Suppressor macrophage (primary cell): ENCODE results near the gene ANK2.

Source experiments
- DNase-seq, 4 experiments: peaks; one replicate each; pipeline ENCODE4 v3.0.0-alpha.2; 2020 to 2022

The ANK2 gene

DNA sequence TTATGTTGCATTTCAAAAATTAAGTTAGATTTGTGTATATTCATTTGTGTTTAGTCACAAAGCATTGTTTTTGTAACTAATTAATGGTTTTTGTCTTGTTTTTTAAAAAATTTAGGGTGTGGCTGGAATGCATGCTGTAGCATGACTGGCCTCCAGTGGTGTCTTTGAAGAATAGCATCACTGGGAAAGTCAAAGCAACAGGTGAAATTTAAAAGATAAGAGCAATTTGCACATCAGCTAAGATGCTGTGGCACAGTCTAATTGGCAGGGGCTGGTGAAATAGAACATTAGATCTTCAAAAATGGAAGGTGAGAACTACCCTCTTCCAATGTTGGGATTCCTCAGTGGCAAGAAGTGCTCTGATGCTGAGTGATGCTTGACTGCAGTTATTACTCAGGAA lies 45.3 kb downstream of the ANK2 start:
- no peak for DNase-seq

DNA sequence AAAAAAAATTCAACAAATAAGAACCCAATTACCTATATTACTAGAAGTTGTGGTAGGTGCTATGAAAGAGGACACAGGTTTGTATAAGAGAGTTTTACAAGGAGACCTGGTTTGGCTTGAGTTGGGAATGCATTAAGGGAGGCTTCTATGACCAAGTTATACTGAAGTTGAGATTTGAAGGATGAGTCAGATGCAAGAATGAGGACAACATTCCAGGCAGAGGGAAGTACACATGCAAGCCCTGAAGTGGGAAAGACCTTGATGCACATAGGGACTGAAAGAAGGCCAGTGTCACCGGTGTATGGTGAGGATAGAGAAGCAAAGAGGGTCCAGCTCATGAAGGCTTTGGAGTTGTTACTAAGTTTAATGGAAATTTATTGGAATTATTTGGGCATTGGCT lies 52.2 kb downstream of the ANK2 start:
- no peak for DNase-seq

DNA sequence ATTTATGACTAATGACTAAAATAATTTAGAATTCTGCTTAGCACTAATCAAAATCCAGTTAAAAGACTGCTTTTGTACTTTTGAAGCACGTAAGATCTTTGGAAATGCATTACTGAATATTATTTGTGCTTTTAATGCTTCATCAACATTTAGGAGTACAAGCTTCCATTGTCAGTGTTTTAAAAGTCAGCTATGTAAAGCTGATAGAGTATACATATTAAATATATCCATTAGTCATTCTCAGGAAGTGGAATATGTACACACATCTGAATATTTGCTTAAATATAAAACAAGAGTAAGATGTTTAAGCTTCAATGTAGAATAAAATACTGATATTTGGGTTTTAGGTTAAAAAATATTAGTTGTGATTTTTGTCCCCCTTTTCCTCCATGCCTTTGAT lies 54.1 kb downstream of the ANK2 start:
- DNase-seq = no peak

DNA sequence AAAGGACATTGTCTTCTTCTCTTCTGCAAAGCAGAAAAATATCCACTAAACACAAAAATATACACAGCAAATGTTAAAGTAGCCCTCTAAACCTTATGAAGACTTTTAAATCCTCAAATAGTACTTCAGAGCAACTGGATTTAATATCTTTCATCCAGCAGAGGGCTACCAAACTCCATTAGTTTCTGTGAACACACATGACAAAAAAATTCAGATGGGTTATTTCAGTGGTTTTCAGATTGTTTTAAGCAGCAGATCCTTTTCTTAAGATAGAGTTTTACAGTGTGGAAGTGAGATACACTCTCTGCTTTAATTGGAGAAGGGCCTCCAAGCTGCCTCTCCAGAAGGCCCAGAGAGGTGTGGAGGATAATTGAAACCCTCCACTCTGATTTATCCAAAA lies 56.7 kb downstream of the ANK2 start:
- DNase-seq = no peak

DNA sequence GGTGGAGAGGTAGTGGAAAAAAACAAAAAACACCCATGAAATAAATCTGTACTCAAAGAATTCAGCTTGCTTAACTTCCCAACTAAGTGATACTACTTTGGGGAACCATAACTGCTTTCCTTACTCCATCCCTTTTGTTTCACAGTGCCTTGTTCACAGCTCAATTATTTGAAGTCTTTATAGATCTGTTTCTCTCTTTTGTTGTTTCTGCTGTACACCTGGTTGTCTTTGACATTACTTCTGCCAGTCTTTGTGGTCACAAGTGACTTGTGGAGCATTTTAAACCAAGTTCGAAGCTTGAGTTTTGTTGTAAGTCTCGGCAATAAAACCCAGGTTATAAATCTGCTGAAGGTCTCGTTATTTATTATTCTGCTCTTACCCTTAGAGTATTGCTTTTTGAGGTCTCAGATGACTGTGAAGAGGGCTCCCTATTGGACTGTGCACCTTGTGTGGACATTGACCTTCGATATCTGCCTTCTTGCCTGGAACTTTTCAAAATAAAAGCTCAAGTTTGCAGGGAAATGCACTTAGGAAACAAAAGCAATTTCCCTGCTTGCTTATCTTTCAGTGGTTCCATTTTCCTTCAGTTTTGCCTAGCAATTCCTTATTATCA lies 59.8 kb downstream of the ANK2 start:
- no peak for DNase-seq

DNA sequence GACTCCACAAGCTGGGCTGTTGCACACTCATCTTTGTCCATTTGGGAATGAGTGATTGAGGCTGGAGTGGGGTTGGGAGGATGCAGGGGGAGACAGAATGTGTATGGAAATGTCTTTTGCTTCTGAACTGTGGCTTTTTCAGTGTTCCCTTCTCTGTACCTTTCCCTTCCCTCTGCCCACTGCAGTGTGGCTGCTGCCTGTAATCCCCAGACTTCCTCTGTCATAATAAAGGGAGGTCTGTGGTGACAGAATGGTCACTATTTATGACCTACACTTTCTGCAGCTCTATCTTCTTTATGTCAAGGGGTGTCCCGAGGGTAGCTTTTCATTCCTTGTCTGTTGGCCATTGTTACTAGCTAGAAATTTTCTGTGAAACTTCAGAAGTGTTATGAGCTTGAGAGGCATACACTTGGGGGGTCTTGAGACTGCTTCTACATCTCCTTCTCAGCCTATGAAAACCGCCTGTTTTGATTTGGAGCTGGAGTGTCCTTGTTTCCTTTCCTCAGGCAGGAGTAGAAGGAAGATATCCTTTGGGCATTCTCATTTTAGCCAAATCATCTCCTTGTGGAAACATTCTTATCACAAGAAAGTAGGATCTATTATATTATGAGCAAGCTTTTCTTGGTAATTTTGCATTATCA lies 63.0 kb downstream of the ANK2 start:
- no peak for DNase-seq

DNA sequence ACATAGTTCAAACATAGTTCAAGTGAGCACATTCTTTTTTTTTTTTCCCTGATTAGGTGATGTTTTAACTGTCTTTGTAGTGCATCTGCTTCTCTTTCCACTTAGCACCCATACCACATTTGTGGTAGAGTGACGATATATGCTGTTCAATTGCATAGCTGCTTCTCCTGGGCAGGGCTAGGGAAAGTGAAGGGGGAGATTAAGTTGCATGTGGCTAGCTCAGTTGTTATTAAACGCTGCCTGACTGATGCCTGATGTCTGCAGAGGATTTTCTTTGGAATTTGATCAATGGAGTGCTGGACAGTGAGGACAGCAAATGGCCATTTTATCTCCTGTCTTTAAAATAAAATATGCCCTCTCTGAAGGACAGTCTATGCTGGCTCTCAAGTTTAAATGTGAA lies 63.7 kb downstream of the ANK2 start:
- no peak for DNase-seq

DNA sequence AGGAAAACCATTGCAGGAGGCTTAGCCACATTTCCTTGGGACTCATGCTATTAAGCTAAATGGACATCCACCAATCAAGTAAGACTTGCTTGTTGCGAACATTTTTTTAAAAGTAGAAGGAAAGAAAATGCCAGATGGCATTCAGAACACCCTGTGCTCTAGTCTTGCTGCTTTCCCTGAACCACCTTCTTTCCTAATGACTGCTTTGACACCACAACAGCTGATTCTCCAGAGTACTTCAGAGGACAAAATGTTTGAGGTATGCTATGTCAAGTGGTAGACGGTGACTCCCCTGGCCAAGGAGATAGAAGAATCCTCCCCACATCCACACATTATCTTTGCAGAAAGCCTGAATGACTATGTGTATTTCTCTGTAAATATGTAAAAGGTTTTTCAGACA lies 65.4 kb downstream of the ANK2 start:
- DNase-seq = no peak

DNA sequence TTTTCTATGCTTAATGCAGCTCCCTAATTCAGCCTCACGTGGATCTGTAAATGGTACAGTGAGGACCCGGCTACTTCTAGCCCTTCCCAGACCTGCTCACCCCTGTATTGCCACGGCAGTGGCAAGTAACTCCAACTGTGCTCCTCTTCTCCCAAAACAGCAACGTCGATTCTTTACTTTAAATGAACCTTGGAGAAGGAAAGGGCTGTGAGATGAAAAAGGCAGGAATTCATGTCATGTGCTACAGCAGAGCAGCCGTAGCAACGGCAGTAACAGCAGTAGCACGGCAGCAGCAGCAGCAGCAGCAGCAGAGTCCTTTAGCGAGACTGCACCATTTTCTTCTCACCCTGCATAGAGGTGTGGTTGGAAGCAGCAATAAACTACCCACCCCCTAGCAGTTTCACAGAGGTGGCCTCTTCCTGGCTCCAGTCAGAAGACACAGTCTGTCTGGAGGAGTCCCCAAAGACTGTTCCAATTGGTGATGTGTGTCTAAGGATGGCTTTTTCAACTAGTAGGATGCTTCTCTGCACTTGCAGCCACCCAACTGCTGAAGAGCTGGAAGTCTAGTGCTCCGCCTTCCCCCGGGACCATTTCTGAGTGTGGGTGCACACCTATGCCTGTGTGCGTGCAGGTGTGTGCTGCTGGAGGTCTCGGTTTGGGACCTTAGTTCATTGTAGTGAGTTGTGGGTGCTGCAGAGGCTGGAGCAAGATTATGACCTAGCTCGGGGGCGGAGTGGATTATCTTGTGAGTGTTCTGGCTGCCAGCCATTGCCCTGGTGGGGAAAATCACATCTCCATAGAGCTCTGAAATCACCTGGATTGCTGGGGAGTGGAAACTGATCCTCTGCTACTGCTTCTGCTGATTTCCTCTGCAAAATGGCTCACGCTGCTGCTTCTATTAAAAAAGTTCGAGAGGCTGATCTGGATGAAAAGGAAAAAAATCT lies 67.2 kb downstream of the ANK2 start:
- no peak for DNase-seq

DNA sequence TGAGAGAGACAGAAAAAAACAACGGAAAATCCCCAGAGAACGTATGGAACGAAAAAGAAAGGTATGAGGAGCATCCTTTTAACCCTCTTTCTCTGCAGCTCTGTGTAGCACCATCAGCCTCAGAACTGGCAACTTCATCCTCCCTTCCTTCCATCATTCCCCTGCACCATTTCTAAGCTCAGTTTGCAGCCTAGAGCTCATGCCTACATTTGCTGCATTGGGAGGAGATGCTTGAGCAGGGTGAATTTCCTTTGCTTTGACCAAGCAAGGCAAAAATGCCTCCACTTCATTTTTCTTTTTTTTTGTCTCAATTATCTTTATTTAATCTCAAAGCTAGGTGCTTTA lies 67.9 kb downstream of the ANK2 start:
- no peak for DNase-seq

DNA sequence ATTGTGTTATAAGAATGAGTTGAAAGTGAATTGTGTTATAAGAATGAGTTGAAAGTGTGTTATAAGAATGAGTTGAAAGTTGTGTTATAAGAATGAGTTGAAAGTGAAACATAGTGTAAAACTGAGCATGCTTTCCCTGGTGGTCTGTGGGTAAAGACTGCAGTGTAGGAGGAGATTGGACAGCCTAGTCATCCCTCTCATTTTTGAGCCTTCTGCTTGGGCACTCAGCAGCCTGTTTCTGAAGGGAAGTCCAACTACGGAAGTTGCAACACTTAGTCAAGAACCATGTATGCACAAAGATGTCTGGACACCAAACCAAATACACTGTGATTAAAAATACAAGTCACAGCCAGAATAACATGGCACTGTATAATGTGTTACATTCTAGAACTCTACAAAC lies 72.6 kb downstream of the ANK2 start:
- no peak for DNase-seq

DNA sequence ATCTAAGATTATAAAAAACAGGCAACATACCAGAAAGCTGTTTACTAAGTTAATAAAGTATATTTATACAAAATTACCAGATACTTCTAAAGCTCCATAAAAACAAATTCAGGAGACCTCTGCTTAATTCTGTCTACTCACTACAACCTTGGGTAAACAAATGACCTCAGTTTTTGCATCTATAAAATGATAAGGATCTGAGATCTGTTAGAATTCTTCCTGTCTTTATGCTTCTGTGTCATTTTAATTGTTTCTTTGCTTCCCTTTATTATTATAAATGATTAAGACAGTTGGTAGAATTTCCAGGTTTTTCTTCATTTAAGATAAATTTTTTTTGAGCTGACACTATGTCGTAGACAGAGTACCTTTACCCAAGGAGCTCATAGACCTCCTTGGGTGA lies 76.0 kb downstream of the ANK2 start:
- no peak for DNase-seq

DNA sequence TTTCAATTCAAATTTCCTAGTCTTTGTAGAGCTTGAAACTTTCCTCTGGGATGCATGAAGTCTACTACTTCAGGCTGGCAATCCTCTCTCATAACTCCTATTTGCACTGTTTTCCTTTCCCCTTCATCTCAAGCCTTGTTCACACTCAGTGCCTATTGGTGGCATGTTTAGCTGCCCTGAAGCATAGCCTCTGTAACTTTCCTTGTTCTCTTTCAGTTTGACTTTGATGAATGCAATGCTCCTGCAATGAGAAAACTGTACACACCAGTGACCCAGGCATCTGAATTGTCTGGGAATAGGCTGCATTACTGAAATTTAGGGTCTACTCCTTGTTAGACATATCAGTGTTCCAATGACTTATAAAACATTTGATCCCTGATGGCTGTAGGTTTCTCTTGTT lies 81.7 kb downstream of the ANK2 start:
- DNase-seq = no peak

DNA sequence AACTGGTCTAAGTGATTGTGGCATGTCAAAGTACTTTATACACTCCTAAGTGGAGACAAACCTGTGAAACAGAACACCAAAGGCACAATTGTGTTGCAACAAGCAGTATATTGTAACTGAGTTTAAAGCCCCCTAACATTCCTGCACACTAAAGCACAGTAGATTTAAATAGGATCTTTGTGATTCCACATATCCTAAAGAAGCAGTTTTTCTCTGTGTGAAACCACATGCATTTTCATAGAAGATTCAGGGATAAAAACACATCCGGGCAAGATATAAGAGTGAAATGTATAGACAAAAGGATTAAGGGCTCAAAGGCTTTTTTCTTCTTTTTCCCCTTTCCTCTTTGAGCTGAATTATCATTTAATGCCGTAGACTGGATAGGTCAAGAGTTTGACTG lies 82.2 kb downstream of the ANK2 start:
- DNase-seq = no peak

DNA sequence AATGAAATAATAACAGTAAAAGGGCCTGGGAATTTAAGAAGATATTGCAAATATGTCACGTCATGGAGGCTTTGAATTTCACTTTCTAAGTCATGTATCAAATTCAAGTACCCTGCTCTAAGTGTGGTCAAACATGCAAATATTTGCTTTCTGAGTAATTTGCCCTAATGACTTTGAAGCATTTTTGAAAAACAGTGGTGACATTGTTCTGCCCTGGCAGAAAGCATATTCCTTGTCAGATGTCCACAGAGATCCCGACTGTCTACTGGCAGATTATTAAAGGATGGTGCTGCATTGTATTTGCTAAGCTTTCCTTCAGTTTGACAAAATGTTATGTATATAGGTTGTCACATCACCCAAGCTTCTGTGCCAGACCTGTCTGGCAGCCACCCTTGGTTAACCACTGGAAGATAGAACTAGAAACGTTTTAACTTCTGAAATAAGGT lies 92.5 kb downstream of the ANK2 start:
- no peak for DNase-seq

DNA sequence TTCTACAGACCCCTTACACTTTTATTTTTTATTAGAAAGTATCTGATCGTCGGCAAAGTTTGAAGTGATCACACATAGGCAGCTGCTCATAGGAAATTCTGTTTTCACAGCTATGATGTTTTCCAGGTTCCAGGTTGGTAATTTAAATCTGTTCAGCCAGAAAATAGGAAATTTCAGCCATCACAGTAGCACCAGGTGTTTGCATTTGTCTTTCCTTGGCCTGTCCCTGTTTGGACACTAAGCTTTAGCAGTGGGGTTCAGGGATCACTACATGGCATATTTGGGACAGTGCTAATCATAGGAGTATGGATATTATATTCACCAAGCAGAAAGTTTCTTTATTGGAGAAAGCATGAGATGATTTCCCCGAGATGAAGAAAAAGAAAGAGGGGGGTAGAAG lies 92.9 kb downstream of the ANK2 start:
- DNase-seq = no peak

DNA sequence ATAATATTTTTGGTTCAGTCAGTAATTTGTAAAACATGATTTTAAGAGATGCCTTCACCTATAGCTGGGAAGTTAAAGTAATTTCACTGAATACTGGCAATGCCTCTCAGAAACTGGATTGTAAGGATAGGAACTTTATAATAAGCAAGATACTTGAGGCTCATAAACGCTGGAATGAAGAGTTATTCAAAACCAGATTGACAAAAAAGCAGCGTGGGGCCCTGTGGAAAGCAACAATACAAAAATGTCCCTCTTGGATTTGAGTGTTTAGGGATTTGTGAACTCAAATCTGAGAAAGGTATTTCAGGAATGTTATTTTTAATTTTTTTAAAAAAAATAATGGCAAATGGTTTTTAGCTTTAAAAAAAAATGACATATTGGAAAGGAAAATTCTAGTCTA lies 94.6 kb downstream of the ANK2 start:
- no peak for DNase-seq

DNA sequence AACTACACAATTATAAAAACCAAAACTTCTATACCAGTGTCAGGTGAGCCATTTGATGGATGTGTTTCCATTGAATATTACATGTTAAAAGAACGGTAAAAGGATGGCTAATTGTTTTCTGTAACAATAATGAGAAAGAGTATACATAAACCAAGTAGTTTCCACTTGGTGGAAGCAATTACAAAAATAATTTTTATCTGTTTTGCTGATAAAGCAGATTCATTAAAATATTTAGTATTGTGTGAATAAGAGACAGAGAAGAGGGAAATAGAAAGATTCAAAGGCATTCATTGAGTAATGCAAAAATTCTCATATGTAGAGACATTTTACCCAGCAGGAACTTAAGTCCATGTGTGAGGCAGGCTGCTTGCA lies 95.7 kb downstream of the ANK2 start:
- DNase-seq = no peak

DNA sequence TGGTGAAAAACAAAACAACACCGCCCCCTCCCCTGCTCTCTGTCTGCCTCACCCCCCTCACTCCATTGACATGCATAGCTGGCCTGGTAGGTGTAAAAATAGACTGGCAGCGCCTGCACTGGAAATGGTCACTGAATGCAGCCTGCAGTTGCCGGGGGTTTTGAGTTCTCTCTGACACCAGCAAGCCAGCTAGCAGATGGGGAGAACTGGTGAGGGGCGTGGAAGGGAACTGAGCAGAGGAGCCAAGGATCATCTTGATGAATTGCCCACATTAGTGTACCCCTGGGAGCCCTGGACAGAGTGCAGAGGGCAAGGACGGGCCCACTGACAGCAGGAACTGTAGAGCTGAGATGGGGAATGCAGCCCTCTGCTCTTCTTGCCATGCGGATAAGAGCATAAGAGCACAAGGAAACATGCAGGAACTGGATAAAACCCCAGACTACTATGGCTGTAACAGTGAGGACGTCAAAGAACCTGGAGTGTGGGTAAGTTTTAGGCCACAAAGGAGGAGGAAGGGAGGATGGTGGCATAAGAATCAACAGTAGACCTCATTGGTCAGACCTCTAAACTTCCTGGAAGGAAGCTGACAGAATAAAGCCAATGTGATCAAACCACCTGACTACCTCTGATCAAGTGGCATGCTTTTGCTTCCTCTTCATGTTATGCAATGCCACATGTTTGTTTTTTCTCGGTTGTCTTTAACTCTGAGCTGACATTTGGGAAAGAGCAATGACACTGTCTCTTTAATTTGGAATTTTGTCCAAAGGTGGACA lies 96.3 kb downstream of the ANK2 start:
- no peak for DNase-seq

DNA sequence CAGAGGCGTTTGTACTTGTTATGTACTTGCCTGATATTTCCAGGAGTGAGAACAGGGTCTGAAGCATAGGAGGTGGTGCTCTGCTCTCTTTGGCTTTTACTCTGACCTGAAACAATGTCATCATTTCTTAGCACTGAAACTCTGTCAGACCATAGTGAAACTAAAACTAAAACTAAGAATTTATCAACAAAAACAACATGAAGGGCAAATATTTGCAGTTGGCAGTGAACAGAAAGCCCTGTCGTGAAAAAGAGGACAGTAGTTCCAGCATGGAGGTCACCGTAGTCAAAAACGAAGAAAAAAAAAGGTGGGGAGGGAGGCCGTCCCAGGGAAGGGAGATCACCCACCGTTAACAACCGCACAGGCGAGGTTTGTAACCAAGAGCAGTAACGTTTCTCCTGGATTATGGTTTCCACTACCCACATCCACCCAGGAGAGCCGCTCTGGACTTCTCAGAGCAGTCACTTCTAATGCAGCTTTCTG lies 97.5 kb downstream of the ANK2 start:
- DNase-seq = no peak

DNA sequence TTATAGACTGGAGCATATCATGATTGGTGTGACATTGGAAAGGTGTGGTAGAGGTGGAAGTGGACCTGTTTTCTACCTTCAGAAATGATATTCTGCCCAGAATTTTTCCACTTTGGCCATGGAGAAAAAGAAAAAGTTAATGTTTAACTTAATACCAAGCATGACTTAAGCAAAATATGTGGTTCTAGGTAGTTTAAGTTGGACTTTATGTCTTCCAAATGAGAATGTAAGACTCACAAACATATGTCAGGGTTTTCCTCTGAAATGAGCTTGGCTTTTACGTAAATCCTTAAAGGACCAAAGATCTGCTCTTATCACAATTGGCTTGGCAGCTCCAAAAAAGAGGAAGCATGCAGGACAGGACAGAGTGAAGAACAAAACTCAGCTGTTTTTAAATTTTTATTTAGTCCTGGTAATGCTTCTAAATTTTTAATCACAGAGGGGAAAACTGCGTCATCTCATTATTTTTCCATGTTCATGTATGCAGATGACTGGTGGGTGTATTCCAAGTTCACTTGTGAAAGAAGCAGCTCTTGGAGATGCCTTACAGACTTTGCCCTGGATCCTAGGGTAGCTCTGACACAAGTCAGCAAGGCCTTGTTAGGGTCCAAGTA lies 98.2 kb downstream of the ANK2 start:
- no peak for DNase-seq

DNA sequence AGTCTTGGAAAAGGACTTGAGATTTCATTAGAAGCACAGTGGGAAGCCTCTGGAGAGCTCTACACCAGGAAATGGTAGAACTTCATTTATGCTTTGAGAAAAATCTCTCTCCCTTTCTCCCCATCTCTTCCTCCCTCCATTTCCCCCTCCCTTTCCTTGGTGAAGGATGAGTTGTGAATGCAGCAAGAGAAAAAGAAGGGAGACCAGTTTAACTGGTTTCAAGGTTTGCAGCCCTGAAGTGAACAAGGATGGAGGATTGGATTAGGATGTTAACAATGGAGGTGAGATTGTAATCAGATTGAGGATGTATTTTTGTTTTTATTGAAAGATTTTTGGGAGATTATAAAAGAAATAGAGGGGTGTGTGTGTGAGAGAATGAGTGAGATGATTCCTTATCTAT lies 99.5 kb downstream of the ANK2 start:
- DNase-seq = no peak
